B cell (primary cell): Measurements from ENCODE around the gene PEX5. TPM values are rescaled to one million over a fixed set of nuclear protein-coding genes. Genes with fewer than 3 reads are reported as not detected.

ENCODE experiments used
- ATAC-seq: fragments of 200-7000 bp; cut with Tn5 transposase; one replicate; pipeline ENCODE4 v1.10.0; 2021; ENCODE audit warnings: low read depth, mild to moderate bottlenecking, moderate number of reproducible peaks, moderate library complexity
- CTCF ChIA-PET: fragments of 350-600 bp; sonication (Branson Sonifier 250); formaldehyde crosslinking; loops from one replicate; lab custom pipeline; 2021; ENCODE audit warnings: antibody characterized with exemption, inconsistent platforms; lab: Charles Lee
- POLR2A ChIA-PET: fragments of 350-600 bp; sonication (Branson Sonifier 250); formaldehyde crosslinking; loops from one replicate; lab custom pipeline; 2021; ENCODE audit warnings: antibody characterized with exemption; lab: Charles Lee
- DNase-seq: peaks from one replicate; pipeline ENCODE4 v3.0.0; 2013
- H2AFZ ChIP-seq: 2 replicates; pipeline ENCODE4 v1.6.1; 2012; ENCODE audit warnings: mild to moderate bottlenecking, low read depth, low read length; ENCODE audit not compliant: insufficient read depth, poor library complexity, severe bottlenecking
- H3K27ac ChIP-seq, 2 donors: 1 replicate in 1 of 2; 2 replicates in 1 of 2; pipeline ENCODE4 v1.5.1; 2012 to 2013; ENCODE audit warnings: low read length in 2 of 2, mild to moderate bottlenecking in 2 of 2, moderate library complexity in 1 of 2
- H3K27me3 ChIP-seq, 4 experiments: fragments of 200-600 bp in 1 of 4; sonication (generic) in 1 of 4; replicated peaks in 1 of 4; 1 replicate in 2 of 4; 2 replicates in 2 of 4; pipeline versions ENCODE4 v1.6.1 to v1.7.0; 2013 to 2016; ENCODE audit warnings: low read length in 3 of 4, mild to moderate bottlenecking in 2 of 4, mixed read lengths in 1 of 4, moderate library complexity in 1 of 4; ENCODE audit not compliant: insufficient read depth in 4 of 4, control insufficient read depth in 3 of 4; ENCODE audit errors: control extremely low read depth in 1 of 4
- H3K36me3 ChIP-seq, 2 experiments: replicated peaks in 1 of 2; 1 replicate in 1 of 2; 2 replicates in 1 of 2; pipeline versions ENCODE4 v1.6.1 to v1.7.1; 2013; ENCODE audit warnings: low read length in 1 of 2; ENCODE audit not compliant: insufficient read depth in 2 of 2, control insufficient read depth in 1 of 2; ENCODE audit errors: control extremely low read depth in 1 of 2, extremely low read depth in 1 of 2
- H3K4me1 ChIP-seq, 2 donors: fragments of 200-600 bp in 1 of 2; sonication (generic) in 1 of 2; 1 replicate in 1 of 2; 2 replicates in 1 of 2; pipeline versions ENCODE4 v1.5.1 to v1.6.1; 2013 to 2017; ENCODE audit warnings: low read length in 2 of 2; ENCODE audit not compliant: control insufficient read depth in 2 of 2, insufficient read depth in 2 of 2
- H3K4me2 ChIP-seq: replicated peaks from 2 replicates; pipeline ENCODE3; 2012; ENCODE audit warnings: mild to moderate bottlenecking, low read depth, low read length; ENCODE audit not compliant: poor library complexity, severe bottlenecking
- H3K4me3 ChIP-seq, 5 experiments: fragments of 200-600 bp in 1 of 5; sonication (generic) in 1 of 5; 1 replicate in 3 of 5; 2 replicates in 2 of 5; pipeline versions ENCODE4 v1.5.1 to v1.7.0; 2011 to 2016; ENCODE audit warnings: low read length in 4 of 5, mild to moderate bottlenecking in 4 of 5, low read depth in 2 of 5, control low read depth in 1 of 5, moderate library complexity in 1 of 5; ENCODE audit not compliant: insufficient read depth in 1 of 5; ENCODE audit errors: control extremely low read depth in 1 of 5, extremely low read depth in 1 of 5
- H3K79me2 ChIP-seq: fragments of 200-600 bp; sonication (generic); one replicate; pipeline ENCODE4 v1.6.0; 2016; ENCODE audit warnings: low read length; ENCODE audit not compliant: control insufficient read depth, insufficient read depth
- H3K9ac ChIP-seq: fragments of 200-600 bp; sonication (generic); 2 replicates; pipeline ENCODE4 v1.6.1; 2017; ENCODE audit warnings: mild to moderate bottlenecking, low read length, moderate library complexity
- H3K9me3 ChIP-seq, 3 donors: one replicate each; pipeline versions ENCODE4 v1.6.1 to v1.7.1; 2013; ENCODE audit warnings: low read length in 2 of 3; ENCODE audit not compliant: control insufficient read depth in 2 of 3, insufficient read depth in 1 of 3; ENCODE audit errors: control extremely low read depth in 1 of 3
- H4K20me1 ChIP-seq: 2 replicates; pipeline ENCODE4 v1.6.0; 2012; ENCODE audit warnings: mild to moderate bottlenecking, low read length; ENCODE audit not compliant: insufficient read depth, control insufficient read depth, poor library complexity, severe bottlenecking
- H3K27ac Mint-ChIP-seq: one replicate; pipeline ENCODE4 v1.8.0; 2021; ENCODE audit warnings: mixed read lengths
- H3K27me3 Mint-ChIP-seq: one replicate; pipeline ENCODE4 v1.8.0; 2021; ENCODE audit warnings: mixed read lengths
- H3K4me1 Mint-ChIP-seq: one replicate; pipeline ENCODE4 v1.8.0; 2021; ENCODE audit warnings: mixed read lengths
- H3K4me3 Mint-ChIP-seq: one replicate; pipeline ENCODE4 v1.8.0; 2021; ENCODE audit warnings: mixed read lengths
- H3K9me3 Mint-ChIP-seq: one replicate; pipeline ENCODE4 v1.8.0; 2022; ENCODE audit warnings: mixed read lengths; ENCODE audit not compliant: insufficient read depth
- CTCF ChIP-seq: fragments of 200-600 bp; IDR thresholded peaks from one replicate; pipeline ENCODE4 v1.8.0; 2022; ENCODE audit warnings: antibody characterized with exemption, mild to moderate bottlenecking
- EZH2 ChIP-seq: IDR thresholded peaks from 2 replicates; pipeline ENCODE4 v1.6.1; 2012; ENCODE audit warnings: borderline replicate concordance, low read depth, mild to moderate bottlenecking, moderate library complexity, low read length; ENCODE audit not compliant: insufficient read depth, poor library complexity, severe bottlenecking
- WGBS: methylation state at CpG from one replicate; pipeline ENCODE4 v1.1.5; 2013; ENCODE audit warnings: missing lambda C conversion rate; ENCODE audit not compliant: insufficient coverage; 5-methylcytosine and 5-hydroxymethylcytosine counted together
- intact Hi-C: fragments of 100-400 bp; cut with micrococcal nuclease; formaldehyde crosslinking; loops from one replicate; pipeline ENCODE4 v1.10.0; 2022
- polyA minus RNA-seq: library from RNA; depleted of rRNA, polyadenylated mRNA; stranded (reverse); fragments of >200 nt; gene quantifications from 2 replicates; pipeline ENCODE4 v1.2.3, GENCODE V29; 2012
- polyA plus RNA-seq: library from polyadenylated mRNA; depleted of rRNA; stranded (reverse); fragments of >200 nt; gene quantifications from 2 replicates; pipeline ENCODE4 v1.2.3, GENCODE V29; 2012
- total RNA-seq, 2 donors: library from RNA; stranded (reverse); fragments of 120-200 nt in 1 of 2; gene quantifications; 1 replicate in 1 of 2; 2 replicates in 1 of 2; pipeline versions ENCODE4 v1.2.3 to v1.2.4, GENCODE V29; 2013 to 2022

PEX5 gene
- total RNA-seq (32.5 and 35.0 TPM in 2 replicates), polyA plus RNA-seq (11.4 and 14.7 TPM in 2 replicates), polyA minus RNA-seq (11.7 and 17.5 TPM in 2 replicates)
- total RNA-seq (2013): 13.3 TPM

- no peak for TF ChIP-seq EZH2
- no peak for TF ChIP-seq CTCF
- intact Hi-C loops: loop anchor here (1.0 to 2.0 kb wide), 5 partner anchors 60 to 781 kb away; partner anchors contain the start of genes EMG1, LPCAT3, PHB2 and SPSB2
- peak within 1 kb of the TSS; percentile 91 for H2AFZ ChIP-seq
- DNase-seq (peak; percentile 89), ATAC-seq (peak; percentile 93)
- Mint-ChIP-seq H3K27me3 (no peaks in the 10 kb centered on the region), H3K4me3 (peak within 1 kb of the TSS; percentile 93), H3K9me3 (no peaks in the 10 kb centered on the region), H3K27ac (peak within 1 kb of the TSS; percentile 92), H3K4me1 (peaks cover 30% of the 10 kb centered on the region)
- H3K4me2 ChIP-seq: peak within 1 kb of the TSS; percentile 94
- peaks cover 3% of the 10 kb centered on the region in 2 experiments for H3K36me3 ChIP-seq
- ChIA-PET CTCF (interaction anchor here (0.8 to 1.4 kb wide), 4 partner anchors 30 to 76 kb away, joined by 3 to 4 read pairs (median 4); no protein-coding TSS in a partner anchor), POLR2A (interaction anchor here (0.8 kb wide), 1 partner anchor 338 kb away, joined by 3 read pairs; the partner anchor contains the start of gene USP5)
- no peaks in the 10 kb centered on the region for H3K79me2 ChIP-seq
- H4K20me1 ChIP-seq: no peaks in the 10 kb centered on the region
- WGBS: under 1% methylated on average over 60 of the region's 68 CpGs
- peak within 1 kb of the TSS; percentile 82 to 85 for H3K27ac ChIP-seq
- peaks cover 18 to 23% of the 10 kb centered on the region in 2 donors for H3K4me1 ChIP-seq
- no peaks in the 10 kb centered on the region for H3K9me3 ChIP-seq
- no peaks in the 10 kb centered on the region for H3K27me3 ChIP-seq
- peak within 1 kb of the TSS; percentile 84 to 98 (median 94) for H3K4me3 ChIP-seq
- peak within 1 kb of the TSS; percentile 80 for H3K9ac ChIP-seq
Observed at GRCh38 chr12:7189398-7190267, at the start of gene PEX5. TSS of gene PEX5 (plus strand) at chr12:7189686. CDS start at chr12:7190378, 692 bp downstream.
